HepG2 (cell line): ENCODE results near the gene OCLN. TPM values are rescaled to one million over a fixed set of nuclear protein-coding genes. Genes with fewer than 3 reads are reported as not detected.

Experiments used
- AGO1 ChIP-seq: fragments of 200-400 bp; formaldehyde crosslinking; IDR thresholded peaks from 2 replicates; pipeline ENCODE4 v1.6.1; 2017; ENCODE audit warnings: mild to moderate bottlenecking, low read depth, low read length, moderate library complexity; ENCODE audit not compliant: poor library complexity, severe bottlenecking
- GPBP1L1 ChIP-seq: sonication (generic); formaldehyde crosslinking; IDR thresholded peaks from 2 replicates; pipeline ENCODE4 v1.5.0; 2020; ENCODE audit warnings: mild to moderate bottlenecking, missing genetic modification reagents
- HNRNPH1 ChIP-seq: fragments of 200-400 bp; formaldehyde crosslinking; optimal IDR thresholded peaks from 2 replicates; pipeline ENCODE3; 2017; ENCODE audit warnings: mild to moderate bottlenecking, low read depth, low read length
- KMT2A ChIP-seq: sonication (generic); formaldehyde crosslinking; IDR thresholded peaks from 2 replicates; pipeline ENCODE4 v1.4.0; 2020; ENCODE audit warnings: missing genetic modification reagents
- MEF2D ChIP-seq: sonication (generic); formaldehyde crosslinking; IDR thresholded peaks from 2 replicates; pipeline ENCODE4 v1.5.1; 2020; ENCODE audit warnings: mild to moderate bottlenecking, missing genetic modification reagents
- MLXIP ChIP-seq: sonication (generic); formaldehyde crosslinking; IDR thresholded peaks from 2 replicates; pipeline ENCODE4 v1.9.0; 2021; ENCODE audit warnings: missing genetic modification reagents, borderline replicate concordance
- PHF21A ChIP-seq: sonication (generic); formaldehyde crosslinking; IDR thresholded peaks from 2 replicates; pipeline ENCODE4 v1.5.0; 2020; ENCODE audit warnings: mild to moderate bottlenecking, missing genetic modification reagents
- RAD21 ChIP-seq: fragments of 450-650 bp; formaldehyde crosslinking; IDR thresholded peaks from 2 replicates; pipeline ENCODE4 v1.5.0; 2020; ENCODE audit warnings: mild to moderate bottlenecking
- RCOR2 ChIP-seq: IDR thresholded peaks from 2 replicates; pipeline ENCODE4 v1.6.1; 2016; ENCODE audit warnings: missing biosample characterization, missing genetic modification reagents
- SMARCC2 ChIP-seq: fragments of 450-650 bp; IDR thresholded peaks from 2 replicates; pipeline ENCODE4 v1.6.1; 2017; ENCODE audit warnings: antibody characterized with exemption, mild to moderate bottlenecking
- TGIF2 ChIP-seq: IDR thresholded peaks from 2 replicates; pipeline ENCODE4 v1.6.1; 2016; ENCODE audit warnings: control low read depth, missing compliant biosample characterization
- ZNF362 ChIP-seq: sonication (generic); formaldehyde crosslinking; IDR thresholded peaks from 2 replicates; pipeline ENCODE4 v1.4.0; 2020; ENCODE audit warnings: missing genetic modification reagents, mild to moderate bottlenecking, borderline replicate concordance
- ZNF407 ChIP-seq: sonication (generic); formaldehyde crosslinking; IDR thresholded peaks from one replicate; pipeline ENCODE4 v1.5.1; 2020; ENCODE audit warnings: mild to moderate bottlenecking, missing genetic modification reagents; ENCODE audit errors: not compliant biosample characterization
- ZNF589 ChIP-seq: sonication (generic); formaldehyde crosslinking; conservative IDR thresholded peaks from 2 replicates; pipeline ENCODE4 v1.8.0; 2022; ENCODE audit warnings: mild to moderate bottlenecking, moderate library complexity, missing genetic modification reagents
- ZNF777 ChIP-seq: sonication (generic); formaldehyde crosslinking; IDR thresholded peaks from 2 replicates; pipeline ENCODE4 v1.4.0; 2020; ENCODE audit warnings: missing genetic modification reagents
- polyA plus RNA-seq, 8 experiments: library from polyadenylated mRNA; depleted of rRNA in 3 of 8; stranded (reverse) in 7 of 8; unstranded in 1 of 8; fragments of >200 nt; fragmentation: Illumina TruSeq in 4 of 8; extraction: Trizol in 4 of 8; gene quantifications; 2 replicates each; pipeline versions ENCODE4 v1.2.1 to v1.2.3, GENCODE V29; 2011 to 2016; ENCODE audit warnings: low read depth in 4 of 8, missing spikeins in 1 of 8, mixed read lengths in 1 of 8; ENCODE audit not compliant: insufficient read depth in 1 of 8
- total RNA-seq, 5 experiments: library from RNA; depleted of rRNA; stranded (reverse); fragments of >200 nt; fragmentation: Illumina TruSeq; extraction: Trizol; gene quantifications; 2 replicates each; pipeline ENCODE4 v1.2.3, GENCODE V29; 2016; ENCODE audit warnings: low read depth in 1 of 5

The OCLN gene
- total and polyA plus RNA-seq, 2 of the 13 experiments (the other 11 are each of a cell fraction or from before 2014, with no cell fraction given), result 24.1 to 34.8 TPM

GRCh38 chr5:69454460-69455249, 37.9 kb upstream of the OCLN start (continued):
- no peak for TF ChIP-seq AGO1
- TF ChIP-seq ZNF362, result peak; percentile 88
- TF ChIP-seq TGIF2, result no peak
- TF ChIP-seq MEF2D (CRISPR knock-in tag), result no peak
- no peak for TF ChIP-seq ZNF407 (CRISPR knock-in tag)
- TF ChIP-seq SMARCC2, result no peak
- TF ChIP-seq HNRNPH1, result no peak
- TF ChIP-seq ZNF589 (CRISPR knock-in tag), result no peak
- no peak for TF ChIP-seq RAD21 (CRISPR knock-in tag)
- TF ChIP-seq GPBP1L1 (CRISPR knock-in tag), result no peak
- 0 out of 2 replicates have a peak, but pooled peaks have one; percentile 37 for TF ChIP-seq PHF21A
- TF ChIP-seq MLXIP, result no peak
- peak; percentile 41; the same call in 1 of the 2 replicates for TF ChIP-seq KMT2A (CRISPR knock-in tag)
- TF ChIP-seq ZNF777 (CRISPR knock-in tag), result no peak
- TF ChIP-seq RCOR2, result no peak; the same call in 1 of the 2 replicates
